Measurements from ENCODE around the gene IL31RA. TPM values are rescaled to one million over a fixed set of nuclear protein-coding genes. Genes with fewer than 3 reads are reported as not detected.
"Not testable (repeated sequence)": the region's sequence is repeated elsewhere in the genome, so short reads cannot be mapped to it uniquely, and the experiment has no call there.

The IL31RA gene
- polyA plus RNA-seq, 6 donors from 2014 or later: not detected

DNA sequence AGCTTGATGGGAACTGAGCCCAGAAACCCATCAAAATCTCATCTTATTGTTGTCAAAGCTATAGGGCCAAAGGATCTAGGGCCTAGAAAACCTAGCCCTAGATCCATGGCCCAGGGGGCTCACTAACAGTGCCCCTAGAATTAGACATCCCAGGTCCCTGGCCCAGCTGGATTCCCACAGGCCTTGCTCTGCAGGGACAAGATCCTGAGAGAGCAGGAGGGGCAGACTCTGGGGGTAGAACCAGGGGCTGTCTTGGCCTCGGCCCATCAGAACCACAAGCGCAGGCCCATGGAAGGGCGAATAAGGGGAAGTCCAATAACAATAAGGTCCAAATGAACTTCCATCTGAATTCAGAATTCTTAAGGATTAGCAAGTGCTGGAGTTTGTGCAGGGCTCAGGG, 74.0 kb downstream of the IL31RA start:
- Mint-ChIP-seq H3K27me3 (peaks cover 0 to 14% (median 0%) of the 10 kb centered on the region in 3 donors), H3K4me1 (peaks cover 5 to 18% (median 14%) of the 10 kb centered on the region in 3 donors), H3K27ac (no peak overlapping the region), H3K9me3 (no peaks in the 10 kb centered on the region), H3K36me3 (no peaks in the 10 kb centered on the region), H3K4me3 (peak overlapping the region in 2 of 8 donors; percentile 34 to 78)
- DNase-seq (no peak), ATAC-seq (ENCODE audit: low read depth in 2 of 2) (no peak)

DNA sequence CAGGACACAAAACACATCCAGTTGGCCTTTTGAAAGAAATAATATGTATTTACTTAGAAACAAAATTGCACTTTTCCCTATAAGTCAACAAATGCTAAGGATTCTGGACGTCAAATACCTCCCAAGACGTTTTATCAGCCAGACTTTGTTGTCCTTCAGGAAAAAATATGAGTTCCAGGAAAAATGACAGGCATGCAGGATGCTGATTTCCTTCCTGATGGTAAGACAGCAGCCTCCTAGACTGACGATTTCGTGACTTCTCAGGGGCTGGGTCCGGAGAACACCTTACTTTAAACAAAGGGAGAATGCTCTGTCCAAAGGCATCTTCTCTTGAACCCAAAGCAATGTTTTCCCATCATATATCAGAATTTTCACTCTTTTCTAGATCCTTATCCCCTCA, 74.6 kb downstream of the IL31RA start:
- DNase-seq: no peak
- peaks cover 0 to 14% (median 0%) of the 10 kb centered on the region in 3 donors for H3K27me3 Mint-ChIP-seq
- H3K27ac Mint-ChIP-seq: no peak overlapping the region
- ATAC-seq (ENCODE audit: low read depth in 2 of 2): no peak
- H3K9me3 Mint-ChIP-seq: no peaks in the 10 kb centered on the region
- H3K36me3 Mint-ChIP-seq: no peaks in the 10 kb centered on the region
- no peak overlapping the region for H3K4me3 Mint-ChIP-seq
- H3K4me1 Mint-ChIP-seq: peaks cover 5 to 18% (median 14%) of the 10 kb centered on the region in 3 donors

DNA sequence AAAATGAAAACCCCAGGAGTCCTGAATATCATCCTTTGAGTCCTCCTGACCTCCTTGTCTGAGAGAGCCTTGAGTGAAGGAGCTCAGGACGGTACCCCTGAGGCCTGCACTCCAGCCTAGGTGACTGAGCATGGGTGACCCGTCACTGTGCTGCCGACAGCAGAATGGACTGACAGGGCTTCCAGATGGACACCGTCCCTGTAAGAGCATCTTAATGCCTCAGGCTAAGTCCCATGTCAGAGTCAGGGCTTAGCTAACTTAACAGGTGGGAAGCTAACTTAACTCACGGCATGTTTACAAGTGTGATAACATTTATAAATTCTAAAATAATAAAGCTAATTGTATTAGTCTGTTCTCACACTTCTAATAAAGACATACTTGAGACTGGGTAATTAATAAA, 75.3 kb downstream of the IL31RA start:
- Mint-ChIP-seq H3K4me1 (peaks cover 5 to 18% (median 14%) of the 10 kb centered on the region in 3 donors), H3K27ac (no peak overlapping the region), H3K9me3 (no peaks in the 10 kb centered on the region)

DNA sequence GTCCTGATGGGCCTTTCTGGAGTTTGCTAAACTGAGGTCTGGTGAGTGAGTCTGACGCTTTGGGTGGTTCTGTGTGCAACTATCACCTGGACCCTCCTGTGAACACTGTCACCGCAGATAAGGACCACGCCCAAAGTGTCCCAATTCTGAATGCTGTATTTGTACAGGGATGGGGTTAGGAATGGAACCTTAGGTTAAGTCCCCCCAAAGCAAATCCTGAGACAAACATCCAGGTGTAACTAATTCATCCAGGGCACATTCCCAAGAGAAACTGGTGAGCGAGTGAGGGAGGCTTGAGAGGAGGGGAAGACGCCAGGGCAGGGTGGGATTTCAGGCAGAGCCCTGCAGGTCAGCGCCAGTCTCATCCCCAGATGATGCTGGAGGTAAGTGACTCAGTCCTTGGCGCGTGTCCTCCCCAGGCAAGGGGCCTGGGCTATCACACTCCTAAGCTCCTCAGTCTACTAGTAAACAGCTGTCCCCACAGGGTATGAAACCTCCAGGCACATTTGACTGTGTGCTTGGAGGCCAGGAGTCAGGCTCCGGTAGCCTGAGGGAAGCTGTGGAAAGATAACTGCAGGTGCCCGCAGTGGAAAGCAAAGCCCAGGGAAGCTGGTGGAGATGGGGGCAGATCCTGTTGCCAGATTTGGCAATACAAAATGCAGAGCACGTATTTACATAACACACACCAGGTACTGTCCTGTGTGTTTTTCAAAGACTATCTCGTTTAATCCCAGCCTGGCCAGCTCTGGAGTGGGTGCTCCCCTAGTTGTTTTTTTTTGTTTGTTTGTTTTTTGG, 76.9 kb downstream of the IL31RA start:
- Mint-ChIP-seq H3K36me3 (no peaks in the 10 kb centered on the region), H3K4me1 (peaks cover 5 to 10% (median 9%) of the 10 kb centered on the region in 3 donors), H3K4me3 (no peak overlapping the region), H3K27me3 (peaks cover 0 to 12% (median 0%) of the 10 kb centered on the region in 3 donors), H3K9me3 (no peaks in the 10 kb centered on the region), H3K27ac (peak overlapping the region in 1 of 6 donors; percentile 7)
- ATAC-seq (ENCODE audit: low read depth in 2 of 2): no peak
- DNase-seq: no peak

More for the DNA sequence above, 75.3 kb downstream of the IL31RA start:
- H3K4me3 Mint-ChIP-seq: no peak overlapping the region
- no peak for ATAC-seq (ENCODE audit: low read depth in 2 of 2)
- H3K36me3 Mint-ChIP-seq: no peaks in the 10 kb centered on the region
- no peak for DNase-seq
- peaks cover 0 to 14% (median 0%) of the 10 kb centered on the region in 3 donors for H3K27me3 Mint-ChIP-seq

DNA sequence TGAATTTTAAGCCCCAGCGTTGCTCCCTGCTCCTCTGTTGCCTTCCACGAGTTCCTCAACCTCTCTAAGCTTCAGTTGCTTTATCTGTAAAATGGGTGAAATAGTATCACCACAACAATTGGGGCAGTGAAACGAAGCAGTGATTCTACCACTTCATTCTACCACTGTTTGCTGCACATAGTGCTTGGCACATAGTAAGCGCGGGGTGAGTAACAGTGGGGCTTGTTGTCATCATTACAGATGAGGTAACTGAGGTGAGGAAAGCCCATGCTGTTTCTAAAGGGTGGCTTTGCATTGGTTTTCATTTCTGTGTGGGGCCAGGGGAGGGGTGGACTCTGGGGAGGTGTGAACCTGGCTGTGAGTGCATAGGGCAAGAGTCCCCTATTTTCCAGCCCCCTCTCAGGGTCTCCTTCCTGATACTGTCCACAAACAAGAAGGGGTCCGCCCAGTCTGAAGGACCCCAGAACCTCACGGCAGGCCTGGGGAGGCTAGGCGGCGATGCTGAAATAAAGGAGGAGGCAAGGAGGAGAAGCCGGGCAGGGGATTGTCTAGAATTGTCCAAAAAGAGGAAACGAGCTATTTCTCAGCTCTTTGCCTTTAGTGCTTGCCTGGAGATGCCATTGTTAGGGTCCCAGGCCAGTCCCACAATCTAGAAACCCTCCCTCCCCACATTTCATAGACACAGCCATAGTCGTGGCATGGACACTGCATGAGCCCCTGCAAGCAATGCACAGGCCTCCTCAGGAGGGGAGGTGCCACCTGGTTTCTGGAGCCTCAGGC, 78.1 kb downstream of the IL31RA start:
- H3K4me3 Mint-ChIP-seq: peak overlapping the region in 1 of 8 donors; percentile 5
- no peaks in the 10 kb centered on the region for H3K9me3 Mint-ChIP-seq
- no peak overlapping the region for H3K27ac Mint-ChIP-seq
- peaks cover 0 to under 1% (median 0%) of the 10 kb centered on the region in 3 donors for H3K27me3 Mint-ChIP-seq
- DNase-seq: no peak
- H3K36me3 Mint-ChIP-seq: no peaks in the 10 kb centered on the region
- ATAC-seq (ENCODE audit: low read depth in 2 of 2): no peak
- no peaks in the 10 kb centered on the region for H3K4me1 Mint-ChIP-seq

DNA sequence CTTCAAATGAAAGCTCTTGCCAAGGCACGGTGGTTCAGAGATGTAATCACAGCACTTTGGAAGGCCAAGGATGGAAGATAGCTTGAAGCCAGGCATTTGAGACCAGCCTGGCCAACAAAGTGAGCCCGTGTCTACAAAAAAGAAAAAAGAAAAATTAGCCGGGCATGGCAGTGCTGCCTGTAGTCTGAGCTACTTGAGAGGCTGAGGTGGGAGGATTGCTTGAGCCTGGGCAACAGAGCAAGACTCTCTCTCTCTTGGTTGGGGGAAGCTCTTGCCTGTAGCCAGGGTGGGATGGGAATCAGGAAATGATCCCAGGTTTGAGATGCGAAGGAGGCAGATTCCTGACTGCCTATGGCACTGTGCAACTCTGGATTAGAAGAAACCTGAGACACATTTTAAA, 81.5 kb downstream of the IL31RA start:
- no peaks in the 10 kb centered on the region for H3K4me1 Mint-ChIP-seq
- DNase-seq (no peak), ATAC-seq (ENCODE audit: low read depth in 2 of 2) (no peak)
- H3K27me3 Mint-ChIP-seq: no peaks in the 10 kb centered on the region
- H3K27ac Mint-ChIP-seq: no peak overlapping the region
- no peak overlapping the region for H3K4me3 Mint-ChIP-seq
- H3K36me3 Mint-ChIP-seq: no peaks in the 10 kb centered on the region
- no peaks in the 10 kb centered on the region for H3K9me3 Mint-ChIP-seq

DNA sequence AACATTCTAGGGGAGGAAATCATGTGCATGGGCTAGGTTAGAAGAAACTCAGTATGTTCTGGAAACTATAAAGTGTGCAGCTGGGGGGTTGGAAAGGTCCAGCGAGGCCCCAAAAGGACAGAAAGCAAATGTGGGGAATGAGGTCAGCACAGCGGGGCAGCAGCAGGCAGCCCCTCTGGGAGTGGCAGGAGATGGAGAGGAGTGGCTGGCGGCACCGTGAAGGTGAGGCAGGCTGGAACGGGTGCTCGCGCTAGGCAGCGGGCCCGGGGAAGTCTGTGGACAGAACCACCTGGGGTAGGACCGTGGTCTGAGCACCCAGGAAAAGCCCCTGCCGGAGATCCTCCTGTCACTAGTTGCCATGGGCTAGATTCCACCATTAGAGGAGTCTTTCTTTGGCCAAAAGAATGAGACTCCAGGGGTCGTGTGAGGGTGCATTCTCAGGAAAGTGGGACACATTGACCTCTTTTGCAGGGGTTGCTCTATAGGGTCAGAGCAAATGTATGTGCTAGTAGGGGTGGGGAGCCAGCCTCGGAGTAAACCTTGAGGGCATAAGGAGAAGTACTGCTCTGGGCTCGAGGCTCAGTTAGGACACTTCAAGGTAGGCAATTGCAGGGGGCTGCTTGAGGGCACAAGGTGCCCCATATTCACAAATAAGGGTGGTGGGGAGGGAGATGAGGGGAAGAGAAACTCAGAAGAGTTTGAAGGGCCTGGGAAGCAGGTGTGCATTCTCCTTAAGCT, 82.4 kb downstream of the IL31RA start:
- H3K27ac Mint-ChIP-seq: peak overlapping the region in 2 of 6 donors; percentile 12 to 85
- H3K4me3 Mint-ChIP-seq: no peak overlapping the region
- H3K36me3 Mint-ChIP-seq: no peaks in the 10 kb centered on the region

DNA sequence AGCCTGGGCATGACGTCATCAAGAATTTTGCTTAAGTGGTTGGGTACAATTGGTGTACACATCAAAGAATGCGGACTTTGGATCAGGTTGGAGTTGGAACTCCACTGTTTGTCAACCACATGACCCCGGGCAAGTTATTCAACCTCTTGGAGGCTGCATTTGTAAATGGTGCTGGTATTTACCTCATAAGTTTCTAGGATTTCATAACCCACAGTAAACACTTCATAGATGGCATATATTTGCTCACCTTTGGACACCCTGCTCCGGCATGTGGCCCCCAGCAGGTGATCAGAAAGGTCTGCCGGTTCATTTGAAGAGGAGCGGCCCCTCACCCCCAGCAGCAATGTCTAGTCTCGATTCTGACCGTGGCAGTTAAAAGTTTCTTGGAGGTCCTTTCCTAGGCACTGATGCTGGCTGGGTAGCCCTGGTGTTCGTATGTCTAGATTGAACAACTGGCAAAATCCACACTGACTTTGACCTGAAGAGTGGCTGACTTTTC, 83.0 kb downstream of the IL31RA start:
- no peaks in the 10 kb centered on the region for H3K36me3 Mint-ChIP-seq
- no peak overlapping the region for H3K27ac Mint-ChIP-seq
- no peaks in the 10 kb centered on the region for H3K27me3 Mint-ChIP-seq
- H3K4me1 Mint-ChIP-seq: no peaks in the 10 kb centered on the region
- H3K4me3 Mint-ChIP-seq: no peak overlapping the region
- no peaks in the 10 kb centered on the region for H3K9me3 Mint-ChIP-seq
- ATAC-seq (ENCODE audit: low read depth in 2 of 2) (no peak), DNase-seq (no peak)

More for the DNA sequence above, 82.4 kb downstream of the IL31RA start:
- ATAC-seq (ENCODE audit: low read depth in 2 of 2) (no peak), DNase-seq (no peak)
- Mint-ChIP-seq H3K9me3 (no peaks in the 10 kb centered on the region), H3K27me3 (no peaks in the 10 kb centered on the region), H3K4me1 (no peaks in the 10 kb centered on the region)

DNA sequence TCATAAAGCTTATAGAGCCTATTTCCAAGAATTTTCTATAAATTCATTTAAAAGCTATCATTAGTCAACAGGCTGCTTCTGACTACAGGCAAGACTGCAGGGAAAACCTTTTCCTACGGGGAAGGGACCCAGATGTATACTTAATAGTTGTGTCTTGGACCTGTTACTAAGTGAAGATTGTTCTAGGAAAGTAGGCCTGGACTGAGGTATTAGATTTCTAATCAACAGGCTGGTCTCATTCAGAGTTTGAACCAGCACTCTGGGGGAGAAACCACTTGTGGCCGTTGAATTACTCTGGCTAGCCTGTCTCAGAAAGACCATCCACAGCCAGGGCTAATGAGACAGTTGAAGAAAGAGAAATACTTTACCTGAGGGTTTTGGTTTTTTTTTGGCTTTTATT, 83.6 kb downstream of the IL31RA start:
- Mint-ChIP-seq H3K4me1 (no peaks in the 10 kb centered on the region), H3K9me3 (no peaks in the 10 kb centered on the region), H3K36me3 (no peaks in the 10 kb centered on the region), H3K27me3 (no peaks in the 10 kb centered on the region), H3K4me3 (no peak overlapping the region), H3K27ac (peak overlapping the region in 1 of 6 donors; percentile 54)
- DNase-seq (no peak), ATAC-seq (ENCODE audit: low read depth in 2 of 2) (no peak)

DNA sequence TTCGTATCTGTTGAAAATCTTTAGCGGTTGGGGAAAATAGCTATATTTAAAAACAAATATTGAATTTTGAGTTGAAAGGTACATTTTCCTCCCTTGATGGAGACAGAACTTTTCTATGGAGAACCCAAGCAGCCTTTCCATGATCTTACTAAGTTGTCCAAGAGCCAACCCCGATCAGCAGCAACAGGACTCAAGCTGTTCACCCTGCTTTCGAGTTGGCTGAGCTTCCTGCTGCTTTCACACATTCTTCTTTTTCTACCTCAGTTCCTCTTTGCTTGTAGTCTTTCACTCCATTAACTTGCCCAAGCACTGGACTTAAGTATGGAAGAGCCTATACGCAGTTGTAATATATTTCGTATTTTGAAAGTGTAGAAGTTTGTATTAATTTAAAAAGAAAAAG, 84.2 kb downstream of the IL31RA start:
- DNase-seq (no peak), ATAC-seq (ENCODE audit: low read depth in 2 of 2) (no peak)
- no peak overlapping the region for H3K27ac Mint-ChIP-seq
- H3K36me3 Mint-ChIP-seq: no peaks in the 10 kb centered on the region
- H3K4me3 Mint-ChIP-seq: no peak overlapping the region
- H3K9me3 Mint-ChIP-seq: no peaks in the 10 kb centered on the region
- H3K27me3 Mint-ChIP-seq: no peaks in the 10 kb centered on the region
- no peaks in the 10 kb centered on the region for H3K4me1 Mint-ChIP-seq

DNA sequence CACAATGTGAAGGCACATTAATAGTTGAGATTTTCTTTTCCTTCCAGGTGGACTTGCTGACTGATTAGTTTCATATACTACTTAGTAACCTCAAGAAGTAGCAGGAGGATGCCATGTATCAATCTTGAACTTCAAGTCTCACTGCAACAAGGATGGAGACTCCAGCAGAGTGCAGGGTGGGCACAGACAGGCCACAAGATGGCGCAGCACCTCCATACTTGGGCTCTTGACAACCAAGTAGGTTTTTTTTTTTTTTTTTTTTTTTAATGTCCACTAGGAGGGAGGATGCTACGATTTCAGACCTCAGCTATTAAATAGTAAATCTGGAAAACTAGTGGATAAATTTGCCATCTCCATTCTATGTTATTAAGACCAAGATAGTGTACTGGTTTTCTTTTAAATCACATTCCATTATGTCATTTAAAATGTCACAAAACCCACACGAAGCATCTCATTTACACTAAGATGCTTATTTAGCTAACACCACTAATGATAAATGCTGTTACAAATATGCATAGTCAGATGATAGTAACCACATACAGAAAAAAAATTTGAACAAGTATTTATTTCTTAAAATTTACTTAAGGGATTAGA, 85.0 kb downstream of the IL31RA start:
- no peak overlapping the region for H3K27ac Mint-ChIP-seq
- DNase-seq: peak; percentile 60
- H3K4me3 Mint-ChIP-seq: no peak overlapping the region
- no peaks in the 10 kb centered on the region for H3K27me3 Mint-ChIP-seq
- peak; percentile 78 to 83 for ATAC-seq (ENCODE audit: low read depth in 2 of 2)
- peaks cover 0 to 2% of the 10 kb centered on the region in 2 donors for H3K36me3 Mint-ChIP-seq
- H3K4me1 Mint-ChIP-seq: no peaks in the 10 kb centered on the region
- no peaks in the 10 kb centered on the region for H3K9me3 Mint-ChIP-seq

DNA sequence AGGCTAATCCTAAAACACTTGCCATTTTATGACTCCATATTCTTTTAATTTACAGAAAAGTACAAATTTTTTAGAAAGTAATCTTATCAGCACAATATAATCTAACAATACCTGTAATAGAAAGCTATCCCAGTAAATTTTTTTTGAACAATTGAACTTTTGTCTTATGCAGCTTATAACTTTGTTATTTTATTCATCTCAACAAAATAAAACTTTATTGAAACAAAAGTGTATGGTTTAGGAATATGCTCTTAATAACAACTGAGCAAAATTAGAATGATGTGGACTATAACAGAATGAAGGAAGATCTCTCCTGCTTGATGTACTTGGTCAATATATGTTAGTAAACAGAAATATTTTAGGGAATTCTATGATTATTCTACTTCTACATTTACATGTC, 86.4 kb downstream of the IL31RA start:
- not testable (repeated sequence) for H3K36me3 Mint-ChIP-seq; H3K9me3 Mint-ChIP-seq; H3K27ac Mint-ChIP-seq; DNase-seq; H3K27me3 Mint-ChIP-seq; H3K4me1 Mint-ChIP-seq; H3K4me3 Mint-ChIP-seq; ATAC-seq (ENCODE audit: low read depth in 2 of 2)

DNA sequence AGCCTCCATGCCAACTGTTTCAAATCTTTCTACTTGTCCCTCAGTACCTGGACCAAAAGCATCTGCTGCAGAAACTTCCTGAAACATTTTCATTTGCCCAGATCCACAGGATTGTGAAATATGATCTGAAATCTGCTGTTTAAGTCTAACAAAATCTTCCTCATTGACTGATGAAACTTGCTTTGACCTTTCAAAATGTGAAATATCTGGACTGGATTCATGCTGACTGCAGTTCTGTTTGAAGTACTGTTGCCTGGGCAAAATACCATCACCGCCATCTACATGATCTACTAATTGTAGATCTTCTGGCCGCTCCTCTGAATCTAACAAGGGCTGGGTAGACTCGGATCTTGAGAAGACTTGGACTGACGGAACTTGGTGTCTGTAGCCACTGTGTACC, 90.0 kb downstream of the IL31RA start:
- H3K36me3 Mint-ChIP-seq: peaks cover 0 to 16% of the 10 kb centered on the region in 2 donors
- H3K27me3 Mint-ChIP-seq; H3K27ac Mint-ChIP-seq; H3K4me3 Mint-ChIP-seq; H3K4me1 Mint-ChIP-seq; DNase-seq; H3K9me3 Mint-ChIP-seq; ATAC-seq (ENCODE audit: low read depth in 2 of 2): not testable (repeated sequence)
